Measurements from ENCODE around the gene ATXN2.

The ATXN2 gene

GRCh38 chr12:111443086-111443485 lies 156.0 kb downstream of the ATXN2 start:
- Histone ChIP-seq H3K9me3 (replicated peaks; ENCODE audit: insufficient read depth, low read length) (no peaks in the 10 kb centered on the region), H4K20me1 (ENCODE audit: insufficient read depth, low read length) (no peaks in the 10 kb centered on the region), H3K36me3 (replicated peaks; ENCODE audit: insufficient read depth, low read length) (no peaks in the 10 kb centered on the region), H2AFZ (ENCODE audit: low read length) (no peak overlapping the region), H3K9ac (ENCODE audit: low read length) (no peak overlapping the region), H3K4me3 (ENCODE audit: low read length) (no peak overlapping the region), H3K27me3 (replicated peaks; ENCODE audit: insufficient read depth, low read length) (no peaks in the 10 kb centered on the region), H3K4me1 (ENCODE audit: low read length) (peaks cover 39% of the 10 kb centered on the region), H3F3A (ENCODE audit: insufficient read depth, low read length) (peaks cover 15% of the 10 kb centered on the region), H3K9me2 (replicated peaks; ENCODE audit: insufficient read depth, low read length) (no peaks in the 10 kb centered on the region), H3K27ac (ENCODE audit: low read length) (peak overlapping the region; percentile 99; the same call in 1 of the 2 replicates), H3K79me2 (ENCODE audit: low read length) (peaks cover 15% of the 10 kb centered on the region; the same call in 1 of the 2 replicates), H3K4me2 (ENCODE audit: low read depth, low read length) (no peak overlapping the region)
- no peak for DNase-seq
- TF ChIP-seq EZH2 (optimal IDR thresholded peaks at IDR 0.05; ENCODE audit: low read depth, low read length) (no peak), EZH2phosphoT487 (IDR thresholded peaks at IDR 0.05; ENCODE audit: low read length) (no peak), CTCF (IDR thresholded peaks at IDR 0.05; ENCODE audit: low read length) (no peak)

GRCh38 chr12:111442301-111443045 lies 156.6 kb downstream of the ATXN2 start:
- peaks cover 39% of the 10 kb centered on the region for H3K4me1 ChIP-seq (ENCODE audit: low read length)
- H2AFZ ChIP-seq (ENCODE audit: low read length): no peak overlapping the region
- H3K27me3 ChIP-seq (replicated peaks; ENCODE audit: insufficient read depth, low read length): no peaks in the 10 kb centered on the region
- no peaks in the 10 kb centered on the region for H3K9me3 ChIP-seq (replicated peaks; ENCODE audit: insufficient read depth, low read length)
- no peak overlapping the region for H3K27ac ChIP-seq (ENCODE audit: low read length)
- H3K4me2 ChIP-seq (ENCODE audit: low read depth, low read length): no peak overlapping the region
- H3K9me2 ChIP-seq (replicated peaks; ENCODE audit: insufficient read depth, low read length): no peaks in the 10 kb centered on the region
- H4K20me1 ChIP-seq (ENCODE audit: insufficient read depth, low read length): no peaks in the 10 kb centered on the region
- no peak overlapping the region for H3K9ac ChIP-seq (ENCODE audit: low read length)
- no peak overlapping the region for H3K4me3 ChIP-seq (ENCODE audit: low read length)
- DNase-seq: no peak
- no peaks in the 10 kb centered on the region for H3K36me3 ChIP-seq (replicated peaks; ENCODE audit: insufficient read depth, low read length)
- peaks cover 15% of the 10 kb centered on the region for H3F3A ChIP-seq (ENCODE audit: insufficient read depth, low read length)
- no peak for TF ChIP-seq EZH2 (optimal IDR thresholded peaks at IDR 0.05; ENCODE audit: low read depth, low read length)
- peaks cover 20% of the 10 kb centered on the region; the same call in 1 of the 2 replicates for H3K79me2 ChIP-seq (ENCODE audit: low read length)

- peaks cover 30% of the 10 kb centered on the region for H3K79me2 ChIP-seq (ENCODE audit: low read length)
- no peaks in the 10 kb centered on the region for H3K9me2 ChIP-seq (replicated peaks; ENCODE audit: insufficient read depth, low read length)
- H3K4me3 ChIP-seq (ENCODE audit: low read length): no peak overlapping the region
- no peak overlapping the region for H2AFZ ChIP-seq (ENCODE audit: low read length)
- H3K4me2 ChIP-seq (ENCODE audit: low read depth, low read length): no peak overlapping the region
- H3F3A ChIP-seq (ENCODE audit: insufficient read depth, low read length): peaks cover 15% of the 10 kb centered on the region
- no peak for DNase-seq
- H3K9ac ChIP-seq (ENCODE audit: low read length): no peak overlapping the region
- peaks cover 39% of the 10 kb centered on the region for H3K4me1 ChIP-seq (ENCODE audit: low read length)
- no peaks in the 10 kb centered on the region for H3K36me3 ChIP-seq (replicated peaks; ENCODE audit: insufficient read depth, low read length)
- H3K27me3 ChIP-seq (replicated peaks; ENCODE audit: insufficient read depth, low read length): no peaks in the 10 kb centered on the region
- H3K9me3 ChIP-seq (replicated peaks; ENCODE audit: insufficient read depth, low read length): no peaks in the 10 kb centered on the region
- no peak overlapping the region for H3K27ac ChIP-seq (ENCODE audit: low read length)
- H4K20me1 ChIP-seq (ENCODE audit: insufficient read depth, low read length): no peaks in the 10 kb centered on the region
- TF ChIP-seq CTCF (IDR thresholded peaks at IDR 0.05; ENCODE audit: low read length) (no peak), EZH2 (optimal IDR thresholded peaks at IDR 0.05; ENCODE audit: low read depth, low read length) (no peak), EZH2phosphoT487 (IDR thresholded peaks at IDR 0.05; ENCODE audit: low read length) (no peak)
These were observed 157.8 kb downstream of the ATXN2 start for GRCh38 chr12:111441107-111441928.

All from MM.1S (cell line).